Fibroblast of skin of right quadriceps (primary cell): ENCODE results near the gene WDFY1.

ENCODE experiments used
- DNase-seq: peaks from one replicate; pipeline ENCODE4 v3.0.0-alpha.2; 2013

Gene WDFY1

GRCh38 chr2:223928113-223929006, 16.8 kb downstream of the WDFY1 start:
- DNase-seq = no peak

GRCh38 chr2:223925106-223925505, 20.0 kb downstream of the WDFY1 start:
- peak; percentile 61 for DNase-seq

GRCh38 chr2:223923976-223924375, 21.2 kb downstream of the WDFY1 start:
- peak; percentile 49 for DNase-seq

GRCh38 chr2:223922308-223922707, 22.8 kb downstream of the WDFY1 start:
- DNase-seq = no peak

GRCh38 chr2:223921204-223921603, 23.9 kb downstream of the WDFY1 start:
- DNase-seq = no peak

- DNase-seq = no peak
Observed at GRCh38 chr2:223920109-223920508, 25.0 kb downstream of the WDFY1 start.

GRCh38 chr2:223918671-223919134, 26.4 kb downstream of the WDFY1 start:
- DNase-seq = no peak

- no peak for DNase-seq
Observed at GRCh38 chr2:223916181-223916920, 28.8 kb downstream of the WDFY1 start.

- no peak for DNase-seq
Observed at GRCh38 chr2:223915071-223915470, 30.1 kb downstream of the WDFY1 start.

GRCh38 chr2:223914324-223914723, 30.8 kb downstream of the WDFY1 start:
- peak; percentile 32 for DNase-seq

- DNase-seq = no peak
Observed at GRCh38 chr2:223909001-223909741, 36.0 kb downstream of the WDFY1 start.

- no peak for DNase-seq
Observed at GRCh38 chr2:223908304-223908998, 36.7 kb downstream of the WDFY1 start.

GRCh38 chr2:223905996-223906395, 39.1 kb downstream of the WDFY1 start:
- no peak for DNase-seq

- DNase-seq = no peak
Observed at GRCh38 chr2:223901854-223902253, 43.3 kb downstream of the WDFY1 start.

GRCh38 chr2:223901311-223901710, 43.8 kb downstream of the WDFY1 start:
- no peak for DNase-seq

GRCh38 chr2:223900531-223900930, 44.6 kb downstream of the WDFY1 start:
- DNase-seq = no peak

GRCh38 chr2:223900066-223900465, 45.1 kb downstream of the WDFY1 start:
- DNase-seq = no peak

GRCh38 chr2:223897669-223898330, 47.3 kb downstream of the WDFY1 start:
- DNase-seq = no peak

- DNase-seq = no peak
Observed at GRCh38 chr2:223896833-223897311, 48.3 kb downstream of the WDFY1 start.

- DNase-seq = no peak
Observed at GRCh38 chr2:223894968-223895367, 50.2 kb downstream of the WDFY1 start.

GRCh38 chr2:223894009-223894408, 51.1 kb downstream of the WDFY1 start:
- no peak for DNase-seq

- DNase-seq = no peak
Observed at GRCh38 chr2:223890721-223891120, 54.4 kb downstream of the WDFY1 start.
